Naive B cell (primary cell): ENCODE results near the gene ERGIC1. TPM values are rescaled to one million over a fixed set of nuclear protein-coding genes. Genes with fewer than 3 reads are reported as not detected.

ENCODE experiments used
- ATAC-seq, 2 donors: fragments of 150-1000 bp; cut with Tn5 transposase; 2 replicates each; pipeline ENCODE4 v1.10.0; 2021; ENCODE audit warnings: low read depth in 2 of 2, mild to moderate bottlenecking in 2 of 2, moderate library complexity in 2 of 2
- DNase-seq: peaks from one replicate; pipeline ENCODE4 v3.0.0; 2022
- H3K27ac Mint-ChIP-seq, 6 donors: one replicate each; pipeline ENCODE4 v1.8.0; 2020 to 2022; ENCODE audit warnings: mild to moderate bottlenecking in 6 of 6, mixed read lengths in 6 of 6, moderate library complexity in 5 of 6, inconsistent platforms in 2 of 6
- H3K27me3 Mint-ChIP-seq, 3 donors: one replicate each; pipeline ENCODE4 v1.8.0; 2021 to 2022; ENCODE audit warnings: mixed read lengths in 3 of 3, mild to moderate bottlenecking in 1 of 3
- H3K36me3 Mint-ChIP-seq, 2 donors: one replicate each; pipeline ENCODE4 v1.8.0; 2020 to 2022; ENCODE audit warnings: mixed read lengths in 2 of 2, inconsistent platforms in 1 of 2, mild to moderate bottlenecking in 1 of 2
- H3K4me1 Mint-ChIP-seq, 3 donors: one replicate each; pipeline ENCODE4 v1.8.0; 2020 to 2022; ENCODE audit warnings: mixed read lengths in 3 of 3, inconsistent platforms in 1 of 3, mild to moderate bottlenecking in 1 of 3, moderate library complexity in 1 of 3
- H3K4me3 Mint-ChIP-seq, 8 donors: one replicate each; pipeline ENCODE4 v1.8.0; 2020 to 2022; ENCODE audit warnings: mild to moderate bottlenecking in 8 of 8, mixed read lengths in 8 of 8, moderate library complexity in 8 of 8, inconsistent platforms in 2 of 8
- H3K9me3 Mint-ChIP-seq, 7 donors: one replicate each; pipeline ENCODE4 v1.8.0; 2020 to 2022; ENCODE audit warnings: mixed read lengths in 7 of 7, mild to moderate bottlenecking in 5 of 7, inconsistent platforms in 2 of 7, moderate library complexity in 1 of 7
- polyA plus RNA-seq, 6 donors: library from polyadenylated mRNA; unstranded; fragments of 300-500 nt; fragmentation: Illumina TruSeq; gene quantifications; one replicate each; pipeline ENCODE4 v1.2.3, GENCODE V29; 2021; ENCODE audit warnings: low read depth in 6 of 6

Gene ERGIC1
- polyA plus RNA-seq, 6 donors from 2014 or later: 53.2 to 86.1 (median 64.4) TPM

- peaks cover 2 to 12% (median 10%) of the 10 kb centered on the region in 3 donors for H3K4me1 Mint-ChIP-seq
- no peaks in the 10 kb centered on the region for H3K27me3 Mint-ChIP-seq
- H3K9me3 Mint-ChIP-seq: no peaks in the 10 kb centered on the region
- H3K4me3 Mint-ChIP-seq: no peak overlapping the region
- DNase-seq (no peak), ATAC-seq (no peak)
- peak overlapping the region in 3 of 6 donors; percentile 12 to 65 (median 47) for H3K27ac Mint-ChIP-seq
- peaks cover 0 to 6% of the 10 kb centered on the region in 2 donors for H3K36me3 Mint-ChIP-seq
These were observed 70.7 kb downstream of the ERGIC1 start for GRCh38 chr5:172904643-172905345.

GRCh38 chr5:172905346-172906140 is 71.5 kb downstream of the ERGIC1 start:
- H3K9me3 Mint-ChIP-seq: no peaks in the 10 kb centered on the region
- peak overlapping the region in 1 of 8 donors; percentile 42 for H3K4me3 Mint-ChIP-seq
- H3K4me1 Mint-ChIP-seq: peaks cover 10 to 15% (median 14%) of the 10 kb centered on the region in 3 donors

GRCh38 chr5:172906436-172906835 is 72.4 kb downstream of the ERGIC1 start:
- Mint-ChIP-seq H3K27me3 (no peaks in the 10 kb centered on the region), H3K4me3 (no peak overlapping the region), H3K27ac (peak overlapping the region in 3 of 6 donors; percentile 58 to 80 (median 73)), H3K36me3 (no peaks in the 10 kb centered on the region), H3K4me1 (peaks cover 17 to 21% (median 19%) of the 10 kb centered on the region in 3 donors), H3K9me3 (no peaks in the 10 kb centered on the region)
- DNase-seq (no peak), ATAC-seq (no peak)

More at GRCh38 chr5:172905346-172906140, 71.5 kb downstream of the ERGIC1 start:
- H3K27me3 Mint-ChIP-seq: no peaks in the 10 kb centered on the region
- DNase-seq: no peak
- H3K27ac Mint-ChIP-seq: peak overlapping the region in 2 of 6 donors; percentile 61 to 80
- peaks cover 0 to 3% of the 10 kb centered on the region in 2 donors for H3K36me3 Mint-ChIP-seq
- no peak for ATAC-seq

- no peak for DNase-seq
- no peak for ATAC-seq
- peaks cover 21 to 25% (median 23%) of the 10 kb centered on the region in 3 donors for H3K4me1 Mint-ChIP-seq
- no peaks in the 10 kb centered on the region for H3K9me3 Mint-ChIP-seq
- peak overlapping the region in 4 of 6 donors; percentile 58 to 93 (median 81) for H3K27ac Mint-ChIP-seq
- H3K27me3 Mint-ChIP-seq: no peaks in the 10 kb centered on the region
- no peak overlapping the region for H3K4me3 Mint-ChIP-seq
- H3K36me3 Mint-ChIP-seq: no peaks in the 10 kb centered on the region
These were observed 72.8 kb downstream of the ERGIC1 start for GRCh38 chr5:172906888-172907287.

GRCh38 chr5:172907657-172908056 is 73.6 kb downstream of the ERGIC1 start:
- DNase-seq (no peak), ATAC-seq (no peak)
- no peaks in the 10 kb centered on the region for H3K36me3 Mint-ChIP-seq
- no peaks in the 10 kb centered on the region for H3K9me3 Mint-ChIP-seq
- peaks cover 21 to 27% (median 24%) of the 10 kb centered on the region in 3 donors for H3K4me1 Mint-ChIP-seq
- peak overlapping the region in 4 of 6 donors; percentile 26 to 82 (median 74) for H3K27ac Mint-ChIP-seq
- no peak overlapping the region for H3K4me3 Mint-ChIP-seq
- H3K27me3 Mint-ChIP-seq: no peaks in the 10 kb centered on the region

GRCh38 chr5:172908662-172909061 is 74.6 kb downstream of the ERGIC1 start:
- no peaks in the 10 kb centered on the region for H3K9me3 Mint-ChIP-seq
- peaks cover 21 to 27% (median 24%) of the 10 kb centered on the region in 3 donors for H3K4me1 Mint-ChIP-seq
- ATAC-seq (no peak), DNase-seq (no peak)
- H3K27me3 Mint-ChIP-seq: no peaks in the 10 kb centered on the region
- no peak overlapping the region for H3K4me3 Mint-ChIP-seq
- peak overlapping the region in 2 of 6 donors; percentile 75 to 80 for H3K27ac Mint-ChIP-seq
- H3K36me3 Mint-ChIP-seq: no peaks in the 10 kb centered on the region

- no peaks in the 10 kb centered on the region for H3K36me3 Mint-ChIP-seq
- H3K4me3 Mint-ChIP-seq: peak overlapping the region in 1 of 8 donors; percentile 17
- H3K9me3 Mint-ChIP-seq: no peaks in the 10 kb centered on the region
- peaks cover 16 to 27% (median 24%) of the 10 kb centered on the region in 3 donors for H3K4me1 Mint-ChIP-seq
- no peaks in the 10 kb centered on the region for H3K27me3 Mint-ChIP-seq
- peak overlapping the region; percentile 54 to 94 (median 90) for H3K27ac Mint-ChIP-seq
- ATAC-seq: peak; percentile 49 to 60
- no peak for DNase-seq
These were observed 76.0 kb downstream of the ERGIC1 start for GRCh38 chr5:172909931-172910502.

GRCh38 chr5:172910828-172911627 is 77.0 kb downstream of the ERGIC1 start:
- Mint-ChIP-seq H3K9me3 (no peaks in the 10 kb centered on the region), H3K4me3 (peak overlapping the region in 6 of 8 donors; percentile 7 to 26 (median 21)), H3K4me1 (peaks cover 16 to 27% (median 25%) of the 10 kb centered on the region in 3 donors), H3K27me3 (no peaks in the 10 kb centered on the region), H3K36me3 (peaks cover 0 to 5% of the 10 kb centered on the region in 2 donors), H3K27ac (peak overlapping the region; percentile 75 to 94 (median 92))
- peak; percentile 82 to 87 for ATAC-seq
- DNase-seq: peak; percentile 51

GRCh38 chr5:172911628-172911880 is 77.5 kb downstream of the ERGIC1 start:
- no peaks in the 10 kb centered on the region for H3K27me3 Mint-ChIP-seq
- H3K27ac Mint-ChIP-seq: peak overlapping the region in 5 of 6 donors; percentile 75 to 94 (median 93)
- H3K36me3 Mint-ChIP-seq: peaks cover 0 to 10% of the 10 kb centered on the region in 2 donors
- no peak for ATAC-seq
- peak overlapping the region in 1 of 8 donors; percentile 7 for H3K4me3 Mint-ChIP-seq
- H3K9me3 Mint-ChIP-seq: no peaks in the 10 kb centered on the region
- DNase-seq: no peak
- H3K4me1 Mint-ChIP-seq: peaks cover 16 to 31% (median 27%) of the 10 kb centered on the region in 3 donors

GRCh38 chr5:172911976-172912375 is 77.9 kb downstream of the ERGIC1 start:
- ATAC-seq (no peak), DNase-seq (no peak)
- Mint-ChIP-seq H3K9me3 (no peaks in the 10 kb centered on the region), H3K27me3 (no peaks in the 10 kb centered on the region), H3K27ac (peak overlapping the region; percentile 53 to 92 (median 80)), H3K36me3 (peaks cover 0 to 14% of the 10 kb centered on the region in 2 donors), H3K4me3 (peak overlapping the region in 2 of 8 donors; percentile 7 to 30), H3K4me1 (peaks cover 19 to 31% (median 24%) of the 10 kb centered on the region in 3 donors)

- Mint-ChIP-seq H3K9me3 (no peaks in the 10 kb centered on the region), H3K27ac (peak overlapping the region in 5 of 6 donors; percentile 59 to 92 (median 66)), H3K27me3 (no peaks in the 10 kb centered on the region), H3K4me1 (peaks cover 23 to 37% (median 25%) of the 10 kb centered on the region in 3 donors), H3K36me3 (peaks cover 0 to 20% of the 10 kb centered on the region in 2 donors), H3K4me3 (no peak overlapping the region)
- DNase-seq (no peak), ATAC-seq (no peak)
These were observed 79.2 kb downstream of the ERGIC1 start for GRCh38 chr5:172913117-172913850.

GRCh38 chr5:172915514-172915913 is 81.5 kb downstream of the ERGIC1 start:
- H3K27ac Mint-ChIP-seq: peak overlapping the region in 2 of 6 donors; percentile 23 to 77

More at GRCh38 chr5:172915514-172915913, 81.5 kb downstream of the ERGIC1 start:
- Mint-ChIP-seq H3K27me3 (no peaks in the 10 kb centered on the region), H3K4me1 (peaks cover 25 to 44% (median 26%) of the 10 kb centered on the region in 3 donors), H3K4me3 (no peak overlapping the region), H3K9me3 (no peaks in the 10 kb centered on the region), H3K36me3 (peaks cover 0 to 20% of the 10 kb centered on the region in 2 donors)
- DNase-seq: no peak
- no peak for ATAC-seq
